ENCODE results near the gene HIVEP3.

Gene HIVEP3

GRCh38 chr1:41626616-41627375 lies 291.9 kb downstream of the HIVEP3 start:
- DNase-seq, result peak in 1 of 4 experiments; percentile 24

GRCh38 chr1:41626146-41626545 lies 292.6 kb downstream of the HIVEP3 start:
- no peak for DNase-seq

GRCh38 chr1:41623736-41624135 lies 295.0 kb downstream of the HIVEP3 start:
- no peak for DNase-seq

GRCh38 chr1:41622859-41623732 lies 295.6 kb downstream of the HIVEP3 start:
- DNase-seq, result peak in 1 of 4 experiments; percentile 15

GRCh38 chr1:41622402-41622801 lies 296.3 kb downstream of the HIVEP3 start:
- no peak for DNase-seq

- DNase-seq, result no peak
Observed at GRCh38 chr1:41621791-41622190, 296.9 kb downstream of the HIVEP3 start.

- DNase-seq, result no peak
Observed at GRCh38 chr1:41621256-41621655, 297.5 kb downstream of the HIVEP3 start.

GRCh38 chr1:41620365-41621169 lies 298.2 kb downstream of the HIVEP3 start:
- DNase-seq, result no peak

- DNase-seq, result no peak
Observed at GRCh38 chr1:41619511-41620364, 299.0 kb downstream of the HIVEP3 start.

- no peak for DNase-seq
Observed at GRCh38 chr1:41618871-41619270, 299.9 kb downstream of the HIVEP3 start.

GRCh38 chr1:41618066-41618825 lies 300.5 kb downstream of the HIVEP3 start:
- DNase-seq, result peak; percentile 51 to 73 (median 62)

GRCh38 chr1:41617336-41617735 lies 301.4 kb downstream of the HIVEP3 start:
- no peak for DNase-seq

- DNase-seq, result no peak
Observed at GRCh38 chr1:41616563-41616962, 302.2 kb downstream of the HIVEP3 start.

GRCh38 chr1:41615981-41616380 lies 302.7 kb downstream of the HIVEP3 start:
- DNase-seq, result no peak

GRCh38 chr1:41615316-41615715 lies 303.4 kb downstream of the HIVEP3 start:
- no peak for DNase-seq

GRCh38 chr1:41614818-41615217 lies 303.9 kb downstream of the HIVEP3 start:
- no peak for DNase-seq

- peak in 2 of 4 experiments; percentile 19 to 29 for DNase-seq
Observed at GRCh38 chr1:41613689-41614574, 304.8 kb downstream of the HIVEP3 start.

GRCh38 chr1:41612953-41613352 lies 305.8 kb downstream of the HIVEP3 start:
- DNase-seq, result no peak

GRCh38 chr1:41611932-41612450 lies 306.7 kb downstream of the HIVEP3 start:
- DNase-seq, result no peak

All from suppressor macrophage (primary cell).